ENCODE results near the gene S100A3.
"Not testable (repeated sequence)": the region's sequence is repeated elsewhere in the genome, so short reads cannot be mapped to it uniquely, and the experiment has no call there.

The S100A3 gene

GRCh38 chr1:153568367-153569099, 19.5 kb upstream of the S100A3 start:
- DNase-seq (ENCODE audit: low read depth): peak; percentile 64

DNA sequence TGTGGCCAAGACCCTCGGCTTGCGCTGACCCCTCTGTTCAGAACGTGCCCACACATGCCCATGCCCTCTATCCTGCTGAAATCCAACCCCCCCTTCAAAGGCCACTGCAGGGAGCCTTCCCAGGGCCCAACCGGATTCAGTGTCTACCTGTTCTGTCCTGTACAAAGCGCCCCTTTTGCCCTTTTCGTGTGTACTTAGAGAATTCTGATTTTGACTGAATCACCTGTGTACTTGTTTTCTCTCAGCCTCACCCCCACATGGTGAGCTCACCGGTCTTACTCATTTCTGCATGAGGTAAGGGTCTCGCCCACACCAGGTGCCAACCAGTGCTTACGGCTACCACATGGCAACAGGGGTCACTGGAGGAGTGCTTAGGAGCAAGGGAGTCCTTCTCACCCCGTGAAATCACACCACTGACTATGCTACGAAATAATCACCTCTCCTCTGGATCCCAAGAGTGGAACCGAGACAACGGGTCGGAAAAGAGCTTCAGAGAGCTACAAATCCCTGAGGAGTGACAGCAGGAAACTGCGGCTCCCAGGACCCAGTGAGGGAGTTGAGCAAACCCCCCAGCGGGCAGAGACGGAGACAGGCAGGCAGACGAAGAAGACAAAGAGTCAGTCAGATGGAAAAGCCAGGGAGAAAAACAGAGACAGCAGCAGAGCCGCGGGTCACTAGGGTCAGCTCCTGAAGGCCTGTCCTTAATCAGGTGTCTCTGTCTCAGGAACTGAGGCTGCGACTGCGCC, 18.7 kb upstream of the S100A3 start:
- no peak for DNase-seq (ENCODE audit: low read depth)

DNA sequence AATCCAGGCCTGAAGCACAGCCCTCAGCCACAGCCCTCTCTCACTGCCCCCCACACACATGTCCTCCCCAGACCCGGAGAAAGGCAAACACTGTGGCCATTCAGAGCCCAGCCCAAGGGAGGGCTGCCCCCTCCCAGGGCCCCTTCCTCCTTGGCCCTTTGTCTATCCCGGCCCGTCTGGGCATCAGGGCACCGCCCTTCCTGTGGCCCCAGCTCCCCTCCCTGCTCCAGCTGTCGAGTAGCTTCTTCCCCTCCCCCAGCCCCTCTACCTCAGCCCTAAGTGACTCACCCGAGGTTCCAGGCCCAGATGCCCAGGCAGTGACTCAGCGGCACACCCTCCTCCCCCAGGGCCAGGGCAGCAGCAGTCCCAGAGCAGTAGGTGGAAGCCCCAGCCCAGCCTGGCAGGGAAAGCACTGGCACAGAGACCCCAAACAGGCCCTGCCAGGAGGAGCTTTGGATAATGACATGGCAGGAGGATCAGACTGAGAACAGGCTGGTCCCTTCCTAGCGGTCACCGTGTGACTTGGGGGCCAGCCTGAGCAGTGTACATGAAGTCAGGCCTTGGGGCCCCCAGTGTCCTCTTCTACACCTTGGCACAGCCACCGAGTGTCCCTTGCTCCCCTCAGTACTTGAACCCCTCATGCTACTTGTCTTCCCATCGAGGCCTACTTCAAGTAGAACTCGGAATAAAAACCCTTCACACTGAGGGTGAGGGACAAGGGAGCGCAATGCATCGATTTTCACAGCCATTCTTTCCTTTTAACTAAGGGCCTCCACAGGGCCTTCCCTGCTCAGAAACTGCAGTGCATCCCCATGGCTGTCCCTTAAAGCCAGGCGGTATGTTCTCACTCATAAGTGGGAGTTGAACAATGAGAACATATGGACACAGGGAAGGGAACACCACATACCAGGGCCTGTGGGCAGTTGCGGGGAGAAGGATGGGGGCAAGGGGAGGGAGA, 17.6 kb upstream of the S100A3 start:
- DNase-seq (ENCODE audit: low read depth): peak; percentile 75

- no peak for DNase-seq (ENCODE audit: low read depth)
Observed at GRCh38 chr1:153565529-153566374, 16.7 kb upstream of the S100A3 start, which contains the start of gene S100A2. TSS of gene S100A2 (minus strand) at chr1:153565844. CDS start at chr1:153563877, 1,967 bp downstream.

DNA sequence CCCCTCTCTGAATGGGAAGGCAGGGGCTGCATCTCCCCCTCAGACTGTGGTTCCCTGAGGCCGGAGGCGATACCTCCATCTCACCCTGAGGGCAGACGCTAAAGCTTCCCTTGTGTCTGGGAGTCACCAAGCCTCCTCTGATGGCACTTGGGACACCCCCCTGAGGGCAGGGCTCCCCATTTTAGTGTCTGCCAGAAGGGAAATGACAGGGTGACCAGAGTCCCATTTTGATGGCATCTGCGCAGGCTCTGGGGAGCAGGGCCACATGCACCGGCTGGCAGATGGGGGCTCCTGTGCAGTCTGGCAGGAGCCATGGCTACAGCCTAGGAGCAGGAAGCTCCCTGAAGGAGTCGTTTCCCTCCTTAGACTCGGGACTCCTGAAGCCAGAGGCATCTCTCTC, 14.9 kb upstream of the S100A3 start:
- DNase-seq (ENCODE audit: low read depth): no peak

DNA sequence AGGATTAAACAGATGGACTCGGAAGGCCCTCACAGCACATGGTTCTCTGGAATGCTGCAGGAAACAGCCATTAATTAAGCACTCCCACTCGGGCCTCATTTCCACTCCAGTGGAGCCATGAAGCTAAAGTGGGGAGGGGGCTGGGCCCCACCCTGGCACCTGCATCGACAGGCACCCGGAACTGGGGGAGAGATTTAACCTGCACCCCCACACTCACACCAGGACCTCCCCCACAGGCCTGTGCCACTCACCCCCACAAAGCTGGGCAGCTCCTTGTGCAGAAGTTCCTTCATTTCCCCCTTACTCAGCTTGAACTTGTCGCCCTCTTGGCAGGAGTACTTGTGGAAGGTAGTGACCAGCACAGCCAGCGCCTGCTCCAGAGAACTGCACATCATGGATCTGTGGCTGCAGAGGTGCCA, 14.4 kb upstream of the S100A3 start:
- DNase-seq (ENCODE audit: low read depth): no peak

DNA sequence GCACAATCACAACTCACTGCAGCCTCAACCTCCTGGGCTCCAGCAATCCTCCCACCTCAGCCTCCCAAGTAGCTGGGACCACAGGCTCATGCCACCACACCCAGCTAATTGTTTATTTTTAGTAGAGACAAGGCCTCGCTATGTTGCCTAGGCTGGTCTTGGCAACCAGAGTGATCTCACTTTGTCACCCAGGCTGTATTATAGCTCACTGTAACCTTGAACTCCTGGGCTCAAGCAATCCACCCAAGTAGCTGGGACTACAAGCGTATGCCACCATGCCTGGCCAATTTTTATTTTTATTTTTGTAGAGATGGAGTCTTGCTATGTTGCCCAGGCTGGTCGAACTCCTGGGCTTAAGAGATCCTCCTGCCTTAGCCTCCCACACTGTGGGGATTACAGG, 13.0 kb upstream of the S100A3 start:
- not testable (repeated sequence) for DNase-seq (ENCODE audit: low read depth)

DNA sequence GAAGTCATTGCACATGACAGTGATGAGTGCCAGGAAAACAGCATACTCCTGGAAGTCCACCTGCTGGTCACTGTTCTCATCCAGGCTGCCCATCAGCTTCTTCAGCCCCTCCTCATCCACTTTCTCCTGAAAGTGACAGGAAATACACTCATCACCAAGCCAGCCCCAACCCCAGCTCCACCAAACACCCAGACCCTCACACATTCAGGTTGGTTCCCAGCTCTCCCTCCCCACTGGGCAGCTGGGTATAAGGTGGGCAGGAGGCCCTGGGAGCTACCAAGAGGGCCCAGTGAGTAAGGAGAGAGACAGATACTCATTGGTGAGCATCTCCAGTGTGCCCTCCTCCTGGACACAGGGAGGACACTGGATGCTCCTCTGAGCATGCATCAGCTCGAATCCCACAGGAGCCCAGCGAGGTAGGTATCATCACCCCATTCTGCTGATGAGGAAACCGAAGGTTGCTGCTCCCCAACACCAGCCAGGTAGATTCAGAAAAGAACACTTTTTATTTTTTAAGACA, 12.5 kb upstream of the S100A3 start:
- DNase-seq (ENCODE audit: low read depth): no peak

DNA sequence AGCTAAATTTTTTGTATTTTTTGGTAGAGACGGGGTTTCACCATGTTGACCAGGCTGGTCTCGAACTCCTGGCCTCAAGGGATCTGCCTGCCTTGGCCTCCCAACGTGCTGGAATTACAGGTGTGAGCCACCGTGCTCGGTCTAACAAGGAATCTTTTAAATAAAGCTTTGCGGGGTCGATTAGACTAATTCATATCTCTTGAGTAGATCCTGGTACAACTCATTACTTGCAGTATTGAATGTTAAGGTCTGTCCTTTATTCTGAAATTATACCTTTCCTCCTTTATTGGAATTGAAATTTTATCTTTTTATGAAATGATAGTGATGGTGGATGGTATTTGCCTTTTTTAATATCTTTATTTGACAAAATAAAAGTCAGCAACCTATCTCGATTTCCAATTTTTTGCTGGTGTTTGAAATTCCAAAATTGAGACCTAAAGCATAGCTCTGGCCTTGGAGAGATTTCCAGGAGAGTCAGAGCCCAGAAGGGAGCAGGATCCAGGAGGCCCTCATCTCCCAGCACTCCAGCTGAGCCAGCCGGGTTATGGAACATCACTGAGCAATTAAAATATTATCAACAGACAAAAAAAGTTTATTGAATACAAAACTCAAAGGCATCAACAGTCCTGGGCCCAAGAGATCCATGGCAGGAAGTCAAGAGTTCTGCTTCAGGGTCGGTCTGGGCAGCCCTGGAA, 11.9 kb upstream of the S100A3 start:
- DNase-seq (ENCODE audit: low read depth): no peak

- no peak for DNase-seq (ENCODE audit: low read depth)
Observed at GRCh38 chr1:153560241-153560640, 11.2 kb upstream of the S100A3 start.

GRCh38 chr1:153557877-153558276, 8.8 kb upstream of the S100A3 start:
- no peak for DNase-seq (ENCODE audit: low read depth)

GRCh38 chr1:153556348-153556747, 7.3 kb upstream of the S100A3 start:
- no peak for DNase-seq (ENCODE audit: low read depth)

DNA sequence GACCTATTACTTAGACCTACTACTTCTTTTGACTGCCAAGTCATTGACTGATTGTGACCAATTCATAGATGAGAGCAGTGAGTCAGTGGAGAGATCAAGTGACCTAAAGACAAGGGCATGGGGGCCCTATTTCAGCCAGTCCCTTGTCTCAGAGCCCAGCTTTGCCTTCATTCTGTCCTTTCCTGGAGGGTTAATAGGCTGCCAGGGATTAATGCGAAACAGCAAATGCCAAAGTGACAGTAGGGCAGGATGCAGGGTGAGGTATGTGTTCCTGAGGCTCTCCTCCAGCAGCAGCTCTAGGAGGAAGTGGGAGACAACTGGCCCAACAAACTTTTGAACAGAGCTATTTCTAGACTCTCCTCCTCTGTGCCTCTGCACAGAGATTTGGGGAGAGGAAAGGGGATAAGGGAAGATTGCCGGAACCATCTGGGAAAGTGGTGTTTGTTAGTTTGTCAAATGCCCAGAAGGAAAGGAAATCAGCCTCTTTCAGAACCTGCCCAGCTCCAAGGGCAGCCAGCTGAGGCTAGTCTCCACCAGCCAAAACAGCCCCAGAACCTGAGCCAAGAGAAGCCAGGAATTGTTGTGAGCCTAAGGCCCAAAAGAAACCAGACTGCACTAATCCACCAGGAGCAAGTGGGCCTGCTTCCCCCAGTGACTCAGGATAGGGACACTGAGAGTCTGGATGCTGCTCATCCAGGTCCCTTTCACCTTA, 4.9 kb upstream of the S100A3 start:
- no peak for DNase-seq (ENCODE audit: low read depth)

GRCh38 chr1:153553096-153553495, 4.0 kb upstream of the S100A3 start:
- DNase-seq (ENCODE audit: low read depth): no peak

GRCh38 chr1:153552335-153552734, 3.3 kb upstream of the S100A3 start:
- DNase-seq (ENCODE audit: low read depth): no peak

GRCh38 chr1:153550827-153551500, 1.9 kb upstream of the S100A3 start:
- no peak for DNase-seq (ENCODE audit: low read depth)

DNA sequence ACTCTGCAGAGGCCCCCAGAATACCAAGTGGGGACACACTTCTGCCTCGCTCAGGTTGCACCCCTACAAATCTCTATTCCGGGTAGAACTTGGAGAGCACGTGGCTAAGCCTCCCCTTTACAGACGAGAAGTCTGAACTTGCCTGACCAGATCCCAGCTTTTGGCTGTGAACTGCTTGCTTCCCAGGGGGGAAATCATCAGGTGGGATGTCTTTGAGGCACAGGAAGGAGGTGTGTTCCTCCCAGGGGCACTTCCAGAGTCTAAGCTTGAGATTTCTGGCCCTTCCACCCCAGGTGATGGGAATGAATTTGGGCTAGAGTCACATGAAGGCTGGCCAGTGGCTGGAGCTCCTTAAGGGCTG, 1.3 kb upstream of the S100A3 start:
- no peak for DNase-seq (ENCODE audit: low read depth)

DNA sequence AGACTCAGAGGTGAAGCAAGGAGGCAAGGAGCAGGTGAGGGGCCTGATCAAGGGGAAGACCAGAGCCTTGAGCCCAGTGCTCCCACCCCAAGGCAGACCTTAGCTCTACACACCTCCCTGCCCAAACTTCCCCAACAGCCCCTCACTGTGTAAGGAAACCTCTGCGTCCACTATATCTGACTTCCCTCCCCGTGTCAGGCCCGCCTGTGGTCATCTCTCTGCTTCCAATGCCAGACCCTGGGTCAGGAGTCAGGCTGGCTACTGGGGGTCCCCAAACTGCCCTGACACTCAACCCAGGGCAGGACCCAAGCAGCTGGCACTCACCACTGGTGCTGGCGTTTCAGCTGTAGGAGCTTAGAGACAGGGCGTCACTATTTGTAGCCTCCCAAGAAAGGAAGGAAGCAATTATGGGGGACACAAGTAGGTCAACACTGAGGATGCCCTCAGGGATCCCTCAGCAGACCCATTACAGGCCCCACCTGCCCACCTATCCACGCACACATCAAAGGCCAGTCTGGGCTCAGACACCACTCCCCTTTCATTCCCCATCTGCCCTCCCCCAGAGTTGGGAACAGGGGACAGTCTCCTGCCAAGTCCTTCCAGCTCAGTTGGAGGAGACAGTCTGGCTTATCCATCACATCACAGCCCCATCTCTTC, 811 bp upstream of the S100A3 start:
- no peak for DNase-seq (ENCODE audit: low read depth)
